Measurements from ENCODE around the gene HS3ST4.

GRCh38 chr16:25707982-25708583, 16.3 kb downstream of the HS3ST4 start:
- TF ChIP-seq, protein P1, sequence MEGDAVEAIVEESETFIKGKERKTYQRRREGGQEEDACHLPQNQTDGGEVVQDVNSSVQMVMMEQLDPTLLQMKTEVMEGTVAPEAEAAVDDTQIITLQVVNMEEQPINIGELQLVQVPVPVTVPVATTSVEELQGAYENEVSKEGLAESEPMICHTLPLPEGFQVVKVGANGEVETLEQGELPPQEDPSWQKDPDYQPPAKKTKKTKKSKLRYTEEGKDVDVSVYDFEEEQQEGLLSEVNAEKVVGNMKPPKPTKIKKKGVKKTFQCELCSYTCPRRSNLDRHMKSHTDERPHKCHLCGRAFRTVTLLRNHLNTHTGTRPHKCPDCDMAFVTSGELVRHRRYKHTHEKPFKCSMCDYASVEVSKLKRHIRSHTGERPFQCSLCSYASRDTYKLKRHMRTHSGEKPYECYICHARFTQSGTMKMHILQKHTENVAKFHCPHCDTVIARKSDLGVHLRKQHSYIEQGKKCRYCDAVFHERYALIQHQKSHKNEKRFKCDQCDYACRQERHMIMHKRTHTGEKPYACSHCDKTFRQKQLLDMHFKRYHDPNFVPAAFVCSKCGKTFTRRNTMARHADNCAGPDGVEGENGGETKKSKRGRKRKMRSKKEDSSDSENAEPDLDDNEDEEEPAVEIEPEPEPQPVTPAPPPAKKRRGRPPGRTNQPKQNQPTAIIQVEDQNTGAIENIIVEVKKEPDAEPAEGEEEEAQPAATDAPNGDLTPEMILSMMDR (IDR thresholded peaks at IDR 0.05), result peak; percentile 79
- no peak for TF ChIP-seq POLR2AphosphoS5 (IDR thresholded peaks at IDR 0.05; ENCODE audit: low read depth, low read length)
- no peak for TF ChIP-seq REST (IDR thresholded peaks at IDR 0.05; ENCODE audit: insufficient read depth in 1 of 2, low read depth in 2 of 2, low read length in 1 of 2)
- no peak for TF ChIP-seq SIN3A (IDR thresholded peaks at IDR 0.05; ENCODE audit: borderline replicate concordance, insufficient read depth, low read depth, low read length)
- TF ChIP-seq TCF7L2 (IDR thresholded peaks at IDR 0.05; ENCODE audit: low read depth, low read length), result no peak

Data from Panc1 (cell line).